GM21381 (cell line): ENCODE results near the gene KLHL4.
"Not testable (repeated sequence)": the region's sequence is repeated elsewhere in the genome, so short reads cannot be mapped to it uniquely, and the experiment has no call there.

Source experiments
- ATAC-seq: cut with Tn5 transposase; IDR thresholded peaks from one replicate; pipeline ENCODE4 v1.9.1; 2021; ENCODE audit warnings: mild to moderate bottlenecking, moderate library complexity; ENCODE audit not compliant: unreplicated experiment

The KLHL4 gene

DNA sequence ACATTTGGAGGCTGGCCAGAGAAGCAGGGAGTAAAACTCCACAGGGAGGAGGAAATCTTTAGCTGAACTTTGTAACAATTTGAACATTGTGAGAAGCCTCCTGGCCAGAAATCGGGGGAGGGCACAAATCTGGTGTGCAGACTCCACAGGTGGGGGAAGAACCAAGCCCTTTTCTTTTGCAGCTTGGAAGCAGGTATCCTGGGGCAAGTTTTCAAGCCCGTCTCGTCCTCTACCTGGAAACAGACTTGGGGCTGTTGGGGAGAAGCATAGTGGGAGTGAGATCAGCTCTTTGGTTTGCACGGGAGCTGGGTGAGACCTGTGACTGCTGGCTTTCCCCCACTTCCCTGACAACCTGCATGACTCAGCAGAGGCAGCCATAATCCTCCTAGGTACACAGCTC is 123.8 kb downstream of the KLHL4 start:
- not testable (repeated sequence) for ATAC-seq

DNA sequence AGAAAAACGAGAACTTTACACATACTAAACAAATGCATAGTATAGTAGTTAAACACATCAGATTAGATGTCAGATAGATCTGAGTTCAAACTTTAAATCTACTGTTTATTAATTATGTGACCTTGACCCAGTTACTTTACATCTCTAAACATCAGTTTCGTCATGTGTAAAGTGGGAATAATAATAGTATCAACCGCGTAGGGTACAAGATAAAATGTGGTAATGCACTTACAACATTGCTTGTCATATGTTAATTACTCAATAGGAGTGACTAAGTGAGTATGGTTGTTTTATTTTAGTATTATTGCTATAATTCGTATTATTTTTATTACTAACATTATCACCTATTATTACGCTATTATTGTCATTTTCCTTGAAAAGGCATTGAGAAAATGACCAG is 144.2 kb downstream of the KLHL4 start:
- no peak for ATAC-seq

DNA sequence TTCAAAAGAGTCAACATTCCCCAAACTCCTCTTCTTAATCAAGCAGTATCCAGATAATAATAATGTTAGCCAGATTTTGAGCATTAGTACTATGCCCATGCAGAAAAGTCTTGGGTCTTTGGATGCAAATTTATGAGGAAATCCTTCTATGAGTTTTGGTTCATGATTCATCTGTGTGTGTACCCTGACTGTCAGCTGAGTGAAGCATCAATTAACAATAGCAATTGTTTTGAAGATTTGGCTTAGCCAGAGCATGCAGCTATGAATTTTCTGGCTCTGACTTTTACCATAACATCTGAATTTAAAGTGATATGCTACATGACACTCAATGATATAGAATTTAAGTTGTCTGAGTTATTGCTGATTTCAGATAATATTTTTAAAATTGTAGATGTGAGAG is 145.8 kb downstream of the KLHL4 start:
- ATAC-seq, result no peak

- ATAC-seq, result no peak
Observed at GRCh38 chrX:87664381-87664780, 146.8 kb downstream of the KLHL4 start.

DNA sequence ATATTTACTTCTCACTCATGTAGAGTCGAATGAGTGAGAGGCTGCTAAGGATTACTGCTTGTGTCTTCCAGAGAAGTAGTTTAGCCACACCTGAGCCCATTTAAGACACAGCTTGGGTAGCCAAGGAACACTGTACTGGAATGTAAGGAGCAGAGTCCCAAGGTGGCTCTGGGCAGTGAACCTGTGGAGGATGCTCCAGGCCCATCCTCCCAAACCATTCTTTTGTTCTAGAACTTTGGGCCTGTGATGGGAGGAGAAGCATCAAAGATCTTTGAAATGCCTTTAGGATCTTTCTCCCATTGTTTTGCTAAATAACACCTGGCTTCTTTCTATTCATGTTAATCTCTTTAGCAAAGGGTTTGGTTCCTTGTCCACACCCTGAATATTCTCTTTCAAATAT is 162.2 kb downstream of the KLHL4 start:
- no peak for ATAC-seq

- no peak for ATAC-seq
Observed at GRCh38 chrX:87687703-87688102, 170.1 kb downstream of the KLHL4 start.

DNA sequence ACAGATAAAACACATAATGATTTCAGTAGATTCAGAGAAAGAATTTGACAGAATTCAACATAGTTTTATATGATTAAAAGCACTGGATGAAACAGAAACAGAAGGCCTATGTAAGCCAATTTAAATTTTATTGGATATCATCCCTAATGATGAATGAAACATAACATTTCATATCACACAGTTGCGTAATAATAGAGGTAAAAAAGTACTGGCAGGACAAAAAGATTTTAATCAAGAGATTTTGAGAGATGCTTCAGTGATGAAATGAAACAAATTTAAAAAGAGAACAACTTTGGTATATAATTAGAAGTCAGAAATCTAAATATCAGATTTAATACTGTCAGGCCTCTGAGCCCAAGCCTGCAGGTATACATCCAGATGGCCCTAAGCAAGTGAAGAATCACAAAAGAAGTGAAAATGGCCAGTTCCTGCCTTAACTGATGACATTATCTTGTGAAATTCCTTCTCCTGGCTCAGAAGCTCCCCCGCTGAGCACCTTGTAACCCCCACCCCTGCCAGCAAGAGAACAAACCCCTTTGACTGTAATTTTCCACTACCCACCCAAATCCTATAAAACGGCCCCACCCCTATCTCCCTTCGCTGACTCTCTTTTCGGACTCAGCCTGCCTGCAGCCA is 170.6 kb downstream of the KLHL4 start:
- ATAC-seq, result not testable (repeated sequence)

DNA sequence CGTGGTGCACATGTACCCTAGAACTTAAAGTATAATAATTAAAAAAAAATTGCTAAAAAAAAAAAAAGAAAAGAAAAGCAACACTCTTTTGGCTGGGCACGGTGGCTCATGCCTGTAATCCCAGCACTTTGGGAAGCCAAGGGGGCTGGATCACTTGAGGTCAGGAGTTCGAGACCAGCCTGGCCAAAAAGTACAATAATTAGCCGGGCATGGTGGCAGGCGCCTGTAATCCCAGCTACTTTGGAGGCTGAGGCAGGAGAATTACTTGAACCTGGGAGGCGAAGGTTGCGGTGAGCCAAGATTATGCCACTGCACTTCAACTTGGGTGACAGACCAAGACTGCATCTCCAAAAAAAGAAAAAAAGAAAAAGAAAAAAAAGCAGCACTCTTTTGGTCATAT is 171.6 kb downstream of the KLHL4 start:
- ATAC-seq, result not testable (repeated sequence)

DNA sequence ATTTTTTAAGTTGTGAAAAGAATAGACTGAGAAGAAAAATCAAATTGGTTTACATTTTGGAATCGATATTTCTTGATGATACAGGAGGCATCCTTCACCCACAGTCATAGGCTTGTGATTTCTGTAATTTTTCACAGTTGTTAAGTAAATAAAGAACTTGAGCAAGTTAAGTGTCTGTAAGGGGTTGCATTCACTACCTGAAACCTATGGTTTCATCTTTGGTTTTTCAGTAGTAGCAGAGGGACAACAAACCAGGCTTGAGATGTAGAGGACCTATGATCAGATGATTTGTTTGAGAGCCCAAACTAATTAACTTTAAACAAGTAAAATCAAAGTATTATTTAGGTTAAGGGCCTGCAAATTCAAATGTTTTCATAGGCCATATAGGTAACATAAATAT is 175.6 kb downstream of the KLHL4 start:
- ATAC-seq, result no peak

DNA sequence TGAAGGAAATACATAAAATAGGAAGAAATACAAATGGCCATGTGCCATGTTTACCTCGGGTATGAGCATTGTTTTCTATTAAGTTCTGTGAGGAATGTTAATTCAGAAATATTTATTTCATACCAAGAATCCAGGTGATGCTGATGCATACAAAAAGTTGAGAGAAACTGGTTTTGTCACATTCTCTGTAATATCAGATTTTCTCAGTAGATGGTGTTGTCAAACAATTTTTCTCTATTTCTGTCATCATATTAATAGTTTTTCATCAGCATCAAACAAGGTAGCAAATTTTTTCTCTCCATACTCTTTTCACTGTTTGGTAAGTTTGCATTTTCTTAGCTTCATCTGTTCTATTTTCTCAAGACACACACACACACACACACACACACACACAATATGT is 179.8 kb downstream of the KLHL4 start:
- ATAC-seq, result no peak

DNA sequence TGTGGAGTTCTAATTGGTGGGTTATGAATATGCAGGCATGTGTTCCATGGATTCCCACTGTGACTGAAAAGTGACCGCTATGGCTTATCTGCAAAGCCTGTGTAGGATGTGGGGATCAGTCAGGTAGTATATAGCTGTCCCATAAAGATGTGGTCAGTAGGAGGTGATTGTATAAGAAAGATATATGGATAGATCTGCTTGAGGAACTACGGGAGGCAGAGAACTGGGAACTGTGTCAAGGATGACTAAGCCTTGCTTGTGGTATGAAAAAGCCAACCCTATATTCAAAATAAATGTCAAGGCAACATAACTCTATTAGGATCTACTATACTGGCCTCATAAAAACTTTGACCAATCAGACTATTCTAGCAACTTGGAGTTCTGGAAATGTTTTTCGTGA is 185.2 kb downstream of the KLHL4 start:
- ATAC-seq, result no peak

DNA sequence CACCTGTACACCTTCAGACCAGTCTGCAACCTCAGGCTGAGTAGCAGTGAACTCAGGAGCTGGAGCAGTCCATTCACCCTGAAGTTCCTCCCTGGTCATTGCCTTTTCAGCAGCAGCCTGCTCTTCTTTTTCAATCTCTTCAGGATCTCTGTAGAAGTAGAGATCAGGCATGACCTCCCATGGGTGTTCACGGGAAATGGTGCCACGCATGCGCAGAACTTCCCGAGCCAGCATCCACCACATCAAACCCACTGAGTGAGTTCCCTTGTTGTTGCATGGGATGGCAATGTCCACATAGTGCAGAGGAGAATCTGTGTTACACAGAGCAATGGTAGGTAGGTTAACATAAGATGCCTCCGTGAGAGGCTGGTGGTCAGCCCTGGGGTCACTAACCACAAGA is 185.9 kb downstream of the KLHL4 start:
- not testable (repeated sequence) for ATAC-seq

DNA sequence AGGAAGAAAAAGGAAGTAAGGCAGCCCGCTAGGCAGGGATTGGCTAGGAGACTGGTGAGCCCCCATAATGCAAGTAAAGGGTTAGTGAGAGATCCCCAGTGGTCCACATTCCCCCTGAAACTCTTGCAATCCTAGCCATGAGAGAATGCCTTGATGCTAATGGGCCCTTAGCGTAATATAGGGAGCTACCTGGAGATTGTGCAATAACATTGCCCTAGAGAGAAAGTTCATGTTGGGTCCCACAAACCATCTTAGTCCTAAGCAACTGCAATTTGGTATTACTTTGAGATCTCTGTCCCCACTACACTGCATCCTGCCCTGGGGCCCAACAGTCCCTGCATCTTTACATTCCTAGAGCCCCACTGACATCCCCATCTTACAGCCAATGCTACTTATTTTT is 188.5 kb downstream of the KLHL4 start:
- ATAC-seq, result no peak

GRCh38 chrX:87710580-87710979 is 193.0 kb downstream of the KLHL4 start:
- ATAC-seq, result no peak
